ENCODE measurements around the gene UBXN6. TPM values are rescaled to one million over a fixed set of nuclear protein-coding genes. Genes with fewer than 3 reads are reported as not detected.
A peak's percentile ranks its signal among the peaks of the same experiment; 100 is the strongest.

The UBXN6 gene
- total and polyA plus RNA-seq, 2 of the 8 experiments (the other 6 are each of a cell fraction or from before 2014, with no cell fraction given) = 28.0 to 43.8 TPM

DNA sequence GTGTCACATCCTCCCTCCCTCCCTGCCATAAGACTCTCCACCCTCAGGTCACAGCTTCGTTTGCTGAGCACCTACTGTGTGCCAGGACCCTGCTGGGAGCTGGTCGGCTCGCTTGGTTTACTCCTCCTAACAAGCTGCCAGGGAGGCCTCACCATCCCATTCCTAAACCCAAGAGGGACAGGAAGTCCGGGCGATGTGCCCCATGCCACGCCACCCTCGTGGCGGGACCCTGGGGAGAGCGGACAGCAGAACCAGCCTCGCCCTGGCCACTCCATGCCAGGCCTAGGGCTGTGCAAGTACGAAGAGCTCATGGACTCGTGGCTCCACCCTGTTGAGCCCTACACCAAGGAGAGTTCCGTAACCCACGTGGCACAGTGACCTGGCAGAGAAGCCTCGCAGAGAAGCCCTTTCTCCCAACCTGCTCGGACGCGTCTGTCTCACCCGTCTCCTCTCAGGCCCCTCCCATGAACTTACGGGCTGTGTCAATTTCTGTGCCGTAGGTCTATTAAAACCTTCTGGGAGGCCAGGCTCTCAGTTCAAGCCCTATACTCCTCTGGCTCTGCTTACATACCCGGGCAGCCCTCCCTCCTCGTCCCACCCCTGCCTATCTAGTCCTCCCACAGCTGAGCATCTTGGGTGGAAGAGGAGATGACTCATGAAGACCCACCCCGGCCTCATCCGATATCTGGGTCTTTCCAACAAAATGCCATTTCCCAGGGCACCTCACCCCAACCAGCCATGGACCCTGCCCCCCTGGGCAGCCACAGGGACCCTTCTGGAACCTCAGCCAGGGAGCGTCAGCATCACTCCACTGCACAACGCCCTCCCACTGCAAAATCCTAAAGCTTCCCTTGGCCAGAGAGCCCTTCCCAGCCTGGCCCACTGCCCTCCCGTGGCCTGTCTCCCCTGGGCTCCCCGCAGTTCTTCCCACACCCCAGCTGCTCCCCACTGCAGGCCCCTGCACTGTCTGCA, 2.6 kb downstream of the UBXN6 start:
- H3K9me3 ChIP-seq (ENCODE audit: insufficient read depth in 2 of 2, low read depth in 1 of 2, low read length in 1 of 2) = no peaks in the 10 kb centered on the region
- no peak overlapping the region for H3K9ac ChIP-seq (replicated peaks in 1 of 4; ENCODE audit: extremely low read depth in 1 of 4, low read depth in 3 of 4, low read length in 3 of 4)
- 0 out of 2 replicates have a peak overlapping the region, but pooled peaks have one; percentile 17 for H2BK12ac ChIP-seq (ENCODE audit: low read depth, low read length)
- H3K27me3 ChIP-seq (replicated peaks in 1 of 4; ENCODE audit: control insufficient read depth in 3 of 4, extremely low read depth in 1 of 4, insufficient read depth in 3 of 4, low read length in 3 of 4) = no peaks in the 10 kb centered on the region
- H2BK20ac ChIP-seq (ENCODE audit: low read length) = no peak overlapping the region
- no peak overlapping the region for H3K27ac ChIP-seq (ENCODE audit: low read depth, low read length)
- no peak overlapping the region for H3K23ac ChIP-seq (ENCODE audit: insufficient read length)
- H3K4me3 ChIP-seq (ENCODE audit: extremely low read depth in 1 of 4, insufficient read depth in 2 of 4, low read depth in 3 of 4, low read length in 4 of 4) = no peak overlapping the region
- H2BK120ac ChIP-seq (replicated peaks; ENCODE audit: low read depth, low read length) = no peak overlapping the region
- CTCF ChIA-PET (ENCODE audit: partially characterized antibody) = interaction anchor here (0.9 to 3.1 kb wide), 4 partner anchors 11 to 102 kb away, joined by 3 to 12 read pairs (median 4); no protein-coding TSS in a partner anchor
- peaks cover 11 to 14% of the 10 kb centered on the region in 2 experiments for H4K20me1 ChIP-seq (replicated peaks in 1 of 2; ENCODE audit: control insufficient read depth in 1 of 2, insufficient read depth in 2 of 2, low read length in 2 of 2)
- no peak overlapping the region for H3K4me2 ChIP-seq (ENCODE audit: insufficient read depth in 1 of 2, low read depth in 2 of 2, low read length in 2 of 2)
- no peaks in the 10 kb centered on the region; the same call in 1 of the 2 replicates for H3K79me1 ChIP-seq (ENCODE audit: low read depth, low read length)
- no peak overlapping the region for H3K56ac ChIP-seq (replicated peaks; ENCODE audit: insufficient read length, low read depth, low read length)
- DNase-seq (ENCODE audit: low read depth in 1 of 2, low spot score in 2 of 2) (no peak), FAIRE-seq (no peak)
- no peaks in the 10 kb centered on the region; a peak in 1 of 8 replicates for H3K36me3 ChIP-seq (ENCODE audit: control insufficient read depth in 2 of 4, insufficient read depth in 4 of 4, low read length in 3 of 4)
- WGBS, 2 experiments (ENCODE audit: extremely low coverage in 1 of 2, insufficient coverage in 1 of 2, insufficient read length in 1 of 2, insufficient replicate concordance in 2 of 2, low coverage in 1 of 2, low lambda C conversion rate in 2 of 2, missing lambda C conversion rate in 1 of 2) = 89% methylated on average over 29 of the region's 29 CpGs; no CpG with 5 or more reads in 1 of the 2 experiments
- no peak overlapping the region for H4K8ac ChIP-seq (ENCODE audit: extremely low read depth, insufficient read depth, low read length)
- no peak overlapping the region for H4K5ac ChIP-seq (ENCODE audit: insufficient read length, low read depth, low read length)
- no peak overlapping the region for H2BK15ac ChIP-seq (ENCODE audit: low read length)
- H3K23me2 ChIP-seq (ENCODE audit: low read depth, low read length) = peaks cover 5% of the 10 kb centered on the region; the same call in 1 of the 2 replicates
- peaks cover 0 to 5% of the 10 kb centered on the region in 2 experiments; a peak in 1 of 4 replicates for H3K79me2 ChIP-seq (ENCODE audit: control insufficient read depth in 1 of 2, insufficient read depth in 2 of 2, low read length in 2 of 2)
- no peak overlapping the region for H2BK5ac ChIP-seq (ENCODE audit: low read depth, low read length)
- H3K4me1 ChIP-seq (replicated peaks in 1 of 4; ENCODE audit: control insufficient read depth in 3 of 4, insufficient read depth in 4 of 4, low read length in 3 of 4) = peaks cover 0 to 5% (median 2%) of the 10 kb centered on the region in 4 experiments; a peak in 4 of 7 replicates
- no peak overlapping the region for H3K14ac ChIP-seq (ENCODE audit: insufficient read length)
- POLR2A ChIA-PET (ENCODE audit: partially characterized antibody) = interaction anchor here (0.6 to 58.1 kb wide), 7 partner anchors 10 to 200 kb away, joined by 3 to 1590 read pairs (median 3); partner anchors contain the start of genes CHAF1A and SH3GL1
- no peak overlapping the region for H3K4ac ChIP-seq (replicated peaks; ENCODE audit: insufficient read length, low read depth, low read length)
- no peak overlapping the region for H3K18ac ChIP-seq (ENCODE audit: extremely low read depth, low read length)
- no peak overlapping the region for H2AK5ac ChIP-seq (ENCODE audit: low read depth, low read length)
- H4K91ac ChIP-seq (replicated peaks; ENCODE audit: insufficient read length, low read length) = no peak overlapping the region
- H2AFZ ChIP-seq (ENCODE audit: low read length) = no peak overlapping the region
- TF ChIP-seq POLR2AphosphoS5 (IDR thresholded peaks at IDR 0.05; ENCODE audit: low read depth, low read length) (peak; percentile 27), TAF1 (IDR thresholded peaks at IDR 0.05; ENCODE audit: low read depth, low read length) (no peak), CTCF (IDR thresholded peaks at IDR 0.05; ENCODE audit: control extremely low read depth in 1 of 3, insufficient read depth in 1 of 3, low read depth in 1 of 3, low read length in 3 of 3) (no peak)
